Duodenal mucosa (tissue), 2 donors: ENCODE results near the gene CDK14.
"Not testable (repeated sequence)": the region's sequence is repeated elsewhere in the genome, so short reads cannot be mapped to it uniquely, and the experiment has no call there.

Source experiments
- H3K27ac ChIP-seq: one replicate; pipeline ENCODE4 v1.7.0; 2013; ENCODE audit warnings: low read depth, low read length
- H3K27me3 ChIP-seq, 2 donors: one replicate each; pipeline ENCODE4 v1.7.0; 2013; ENCODE audit warnings: low read length in 2 of 2, control low read depth in 1 of 2; ENCODE audit not compliant: insufficient read depth in 2 of 2, control insufficient read depth in 1 of 2
- H3K36me3 ChIP-seq, 2 donors: one replicate each; pipeline ENCODE4 v1.7.0; 2013; ENCODE audit warnings: low read length in 2 of 2, control low read depth in 1 of 2; ENCODE audit not compliant: insufficient read depth in 2 of 2, control insufficient read depth in 1 of 2
- H3K4me1 ChIP-seq, 2 donors: one replicate each; pipeline ENCODE4 v1.7.0; 2013; ENCODE audit warnings: low read length in 2 of 2, control low read depth in 1 of 2; ENCODE audit not compliant: insufficient read depth in 2 of 2, control insufficient read depth in 1 of 2
- H3K4me3 ChIP-seq, 2 donors: one replicate each; pipeline ENCODE4 v1.7.0; 2013; ENCODE audit warnings: low read length in 2 of 2, low read depth in 1 of 2
- H3K9ac ChIP-seq, 2 donors: one replicate each; pipeline ENCODE4 v1.7.0; 2013; ENCODE audit warnings: low read length in 2 of 2, low read depth in 1 of 2
- H3K9me3 ChIP-seq, 2 donors: one replicate each; pipeline ENCODE4 v1.7.0; 2013; ENCODE audit warnings: low read length in 2 of 2, control low read depth in 1 of 2; ENCODE audit not compliant: control insufficient read depth in 1 of 2

The CDK14 gene

GRCh38 chr7:90759710-90760109, 163.6 kb downstream of the CDK14 start:
- Histone ChIP-seq H3K9ac (no peak overlapping the region), H3K36me3 (no peaks in the 10 kb centered on the region), H3K9me3 (no peaks in the 10 kb centered on the region), H3K4me1 (no peaks in the 10 kb centered on the region), H3K27ac (no peak overlapping the region), H3K27me3 (no peaks in the 10 kb centered on the region), H3K4me3 (no peak overlapping the region)

GRCh38 chr7:90760892-90761291, 164.8 kb downstream of the CDK14 start:
- H3K9ac ChIP-seq: no peak overlapping the region

GRCh38 chr7:90761584-90761983, 165.5 kb downstream of the CDK14 start:
- no peaks in the 10 kb centered on the region for H3K27me3 ChIP-seq
- peaks cover 0 to 3% of the 10 kb centered on the region in 2 donors for H3K4me1 ChIP-seq
- no peaks in the 10 kb centered on the region for H3K36me3 ChIP-seq
- H3K27ac ChIP-seq: no peak overlapping the region
- no peaks in the 10 kb centered on the region for H3K9me3 ChIP-seq
- H3K4me3 ChIP-seq: no peak overlapping the region
- H3K9ac ChIP-seq: no peak overlapping the region

More at GRCh38 chr7:90760892-90761291, 164.8 kb downstream of the CDK14 start:
- Histone ChIP-seq H3K36me3 (no peaks in the 10 kb centered on the region), H3K4me1 (no peaks in the 10 kb centered on the region), H3K27me3 (no peaks in the 10 kb centered on the region), H3K9me3 (no peaks in the 10 kb centered on the region), H3K27ac (no peak overlapping the region), H3K4me3 (no peak overlapping the region)

GRCh38 chr7:90763108-90763507, 167.0 kb downstream of the CDK14 start:
- no peak overlapping the region for H3K9ac ChIP-seq
- no peak overlapping the region for H3K4me3 ChIP-seq
- H3K36me3 ChIP-seq: no peaks in the 10 kb centered on the region
- H3K27ac ChIP-seq: no peak overlapping the region
- no peaks in the 10 kb centered on the region for H3K9me3 ChIP-seq
- no peaks in the 10 kb centered on the region for H3K27me3 ChIP-seq
- H3K4me1 ChIP-seq: peaks cover 3 to 7% of the 10 kb centered on the region in 2 donors

GRCh38 chr7:90764848-90765570, 168.9 kb downstream of the CDK14 start:
- Histone ChIP-seq H3K9ac (no peak overlapping the region), H3K36me3 (no peaks in the 10 kb centered on the region), H3K4me1 (peaks cover 3 to 7% of the 10 kb centered on the region in 2 donors), H3K4me3 (no peak overlapping the region), H3K9me3 (no peaks in the 10 kb centered on the region), H3K27ac (no peak overlapping the region), H3K27me3 (no peaks in the 10 kb centered on the region)

GRCh38 chr7:90766814-90767564, 170.9 kb downstream of the CDK14 start:
- Histone ChIP-seq H3K27me3 (no peaks in the 10 kb centered on the region), H3K36me3 (no peaks in the 10 kb centered on the region), H3K9me3 (peaks cover 0 to 4% of the 10 kb centered on the region in 2 donors), H3K27ac (no peak overlapping the region), H3K9ac (no peak overlapping the region), H3K4me1 (peaks cover 3 to 7% of the 10 kb centered on the region in 2 donors), H3K4me3 (peak overlapping the region in 1 of 2 donors; percentile 23)

GRCh38 chr7:90768301-90768700, 172.2 kb downstream of the CDK14 start:
- Histone ChIP-seq H3K36me3 (no peaks in the 10 kb centered on the region), H3K4me1 (peaks cover 3 to 7% of the 10 kb centered on the region in 2 donors), H3K4me3 (no peak overlapping the region), H3K9ac (no peak overlapping the region), H3K27me3 (no peaks in the 10 kb centered on the region), H3K9me3 (peaks cover 0 to 4% of the 10 kb centered on the region in 2 donors), H3K27ac (no peak overlapping the region)

GRCh38 chr7:90769036-90769435, 172.9 kb downstream of the CDK14 start:
- Histone ChIP-seq H3K4me1 (peaks cover 3 to 7% of the 10 kb centered on the region in 2 donors), H3K36me3 (no peaks in the 10 kb centered on the region), H3K27ac (no peak overlapping the region), H3K9ac (no peak overlapping the region), H3K9me3 (peaks cover 0 to 4% of the 10 kb centered on the region in 2 donors), H3K27me3 (no peaks in the 10 kb centered on the region), H3K4me3 (no peak overlapping the region)

GRCh38 chr7:90769566-90769965, 173.4 kb downstream of the CDK14 start:
- not testable (repeated sequence) for H3K4me3 ChIP-seq, H3K27ac ChIP-seq, H3K9me3 ChIP-seq, H3K36me3 ChIP-seq, H3K4me1 ChIP-seq, H3K27me3 ChIP-seq, H3K9ac ChIP-seq

- H3K27ac ChIP-seq: no peak overlapping the region
- H3K9ac ChIP-seq: no peak overlapping the region
- no peak overlapping the region for H3K4me3 ChIP-seq
- no peaks in the 10 kb centered on the region for H3K36me3 ChIP-seq
- peaks cover 0 to 4% of the 10 kb centered on the region in 2 donors for H3K9me3 ChIP-seq
- peaks cover 3 to 7% of the 10 kb centered on the region in 2 donors for H3K4me1 ChIP-seq
- H3K27me3 ChIP-seq: no peaks in the 10 kb centered on the region
Observed at GRCh38 chr7:90771281-90771680, 175.2 kb downstream of the CDK14 start.
